Muscle layer of duodenum (tissue), 2 donors: ENCODE results near the gene ATF5.
"Not testable (repeated sequence)": the region's sequence is repeated elsewhere in the genome, so short reads cannot be mapped to it uniquely, and the experiment has no call there.

Experiments
- H3K27ac ChIP-seq: one replicate; pipeline ENCODE4 v1.7.0; 2013; ENCODE audit warnings: mild to moderate bottlenecking, low read length
- H3K27me3 ChIP-seq: one replicate; pipeline ENCODE4 v1.7.0; 2013; ENCODE audit warnings: low read depth, mild to moderate bottlenecking, control low read depth, low read length
- H3K36me3 ChIP-seq, 2 donors: one replicate each; pipeline ENCODE4 v1.7.0; 2013; ENCODE audit warnings: low read length in 2 of 2, control low read depth in 1 of 2, mild to moderate bottlenecking in 1 of 2; ENCODE audit not compliant: insufficient read depth in 2 of 2, control insufficient read depth in 1 of 2
- H3K4me1 ChIP-seq, 2 donors: one replicate each; pipeline ENCODE4 v1.7.0; 2013; ENCODE audit warnings: low read length in 2 of 2, mild to moderate bottlenecking in 2 of 2, control low read depth in 1 of 2, moderate library complexity in 1 of 2; ENCODE audit not compliant: insufficient read depth in 2 of 2, control insufficient read depth in 1 of 2
- H3K4me3 ChIP-seq, 2 donors: one replicate each; pipeline ENCODE4 v1.7.0; 2013; ENCODE audit warnings: low read length in 2 of 2, low read depth in 1 of 2, mild to moderate bottlenecking in 1 of 2
- H3K9me3 ChIP-seq, 2 donors: one replicate each; pipeline ENCODE4 v1.7.0; 2013; ENCODE audit warnings: low read length in 2 of 2, control low read depth in 1 of 2, mild to moderate bottlenecking in 1 of 2; ENCODE audit not compliant: control insufficient read depth in 1 of 2
- donor health status: healthy.

The ATF5 gene

DNA sequence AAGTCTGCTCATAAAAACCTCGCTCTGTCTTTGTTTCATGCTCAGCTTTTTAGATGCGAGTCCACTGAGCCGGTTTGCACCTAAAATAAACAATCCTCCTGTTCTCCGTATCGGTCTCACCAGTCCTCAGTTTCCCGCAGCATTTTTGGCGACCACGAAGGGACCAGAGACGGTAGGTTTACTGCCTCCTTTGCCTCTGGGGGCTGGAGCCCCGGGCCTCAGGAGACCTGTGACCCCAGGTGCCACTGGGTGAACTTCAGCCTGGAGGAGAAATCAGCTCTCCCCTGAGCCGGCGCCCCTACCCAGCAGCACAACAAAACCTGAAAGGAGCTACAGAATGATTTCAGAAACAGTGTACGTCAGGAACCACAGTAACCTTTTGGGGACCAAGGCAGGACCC is 23.9 kb downstream of the ATF5 start:
- Histone ChIP-seq H3K9me3 (no peaks in the 10 kb centered on the region), H3K27ac (no peak overlapping the region), H3K36me3 (no peaks in the 10 kb centered on the region), H3K4me3 (no peak overlapping the region), H3K27me3 (no peaks in the 10 kb centered on the region), H3K4me1 (peaks cover 9 to 28% of the 10 kb centered on the region in 2 donors)

DNA sequence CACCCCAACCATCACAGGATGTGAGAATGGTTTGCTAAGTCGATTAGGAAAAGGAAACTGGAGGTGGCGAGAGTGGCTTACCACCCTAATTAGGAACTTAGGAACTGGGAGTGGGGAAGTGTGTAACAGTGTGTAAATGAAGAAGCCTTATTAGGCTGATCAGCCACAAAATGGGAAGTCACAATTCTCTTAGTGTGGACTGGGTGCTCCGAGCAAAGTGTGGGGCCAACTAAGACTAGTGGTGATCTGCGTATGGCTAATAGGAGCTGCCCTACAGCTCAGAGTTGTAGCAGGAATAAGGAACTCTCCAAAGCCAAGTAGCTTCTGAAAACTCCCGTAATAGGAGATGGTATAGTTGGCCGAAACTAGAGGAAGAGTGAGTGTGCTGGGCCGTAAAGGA is 24.4 kb downstream of the ATF5 start:
- Histone ChIP-seq H3K4me3 (no peak overlapping the region), H3K9me3 (no peaks in the 10 kb centered on the region), H3K4me1 (peaks cover 9 to 28% of the 10 kb centered on the region in 2 donors), H3K36me3 (no peaks in the 10 kb centered on the region), H3K27ac (no peak overlapping the region), H3K27me3 (no peaks in the 10 kb centered on the region)

DNA sequence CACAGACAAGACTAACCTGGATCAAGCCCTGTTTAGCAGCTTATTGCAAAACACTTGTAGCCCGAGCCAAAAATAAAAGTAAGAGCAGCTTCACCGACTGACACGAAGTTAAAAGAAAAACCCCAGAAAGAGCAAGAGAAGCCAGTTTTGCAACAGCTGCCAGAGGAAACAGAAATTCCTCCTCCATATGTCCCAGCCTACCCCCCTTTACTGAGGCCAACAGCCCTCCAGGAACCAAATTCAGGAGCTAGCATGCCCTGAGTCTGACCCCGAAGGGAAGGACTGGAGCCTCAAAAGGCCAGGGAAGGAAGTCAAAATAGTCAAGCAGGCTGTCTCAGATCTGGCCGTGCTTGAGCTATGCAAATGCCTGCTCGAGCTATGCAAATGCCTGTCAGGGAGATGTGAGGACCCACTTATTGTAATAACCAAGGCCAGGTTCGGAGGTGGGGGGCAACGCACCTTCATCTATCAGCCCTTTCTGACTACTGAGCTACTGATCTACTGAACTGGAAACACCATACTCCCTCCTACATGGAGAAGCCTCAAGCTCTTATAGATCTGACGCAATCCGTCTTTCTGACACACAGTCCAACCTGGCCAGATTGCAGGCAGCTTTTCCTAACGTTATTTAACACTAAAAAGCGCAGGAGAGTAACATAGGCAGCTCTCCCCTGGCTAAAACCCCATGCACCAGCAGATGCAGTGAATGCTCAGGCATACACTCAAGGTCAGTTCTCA is 25.3 kb downstream of the ATF5 start:
- H3K36me3 ChIP-seq, result no peaks in the 10 kb centered on the region
- peaks cover 9 to 28% of the 10 kb centered on the region in 2 donors for H3K4me1 ChIP-seq
- no peak overlapping the region for H3K27ac ChIP-seq
- H3K4me3 ChIP-seq, result peak overlapping the region in 1 of 2 donors; percentile 24
- no peaks in the 10 kb centered on the region for H3K27me3 ChIP-seq
- no peaks in the 10 kb centered on the region for H3K9me3 ChIP-seq

DNA sequence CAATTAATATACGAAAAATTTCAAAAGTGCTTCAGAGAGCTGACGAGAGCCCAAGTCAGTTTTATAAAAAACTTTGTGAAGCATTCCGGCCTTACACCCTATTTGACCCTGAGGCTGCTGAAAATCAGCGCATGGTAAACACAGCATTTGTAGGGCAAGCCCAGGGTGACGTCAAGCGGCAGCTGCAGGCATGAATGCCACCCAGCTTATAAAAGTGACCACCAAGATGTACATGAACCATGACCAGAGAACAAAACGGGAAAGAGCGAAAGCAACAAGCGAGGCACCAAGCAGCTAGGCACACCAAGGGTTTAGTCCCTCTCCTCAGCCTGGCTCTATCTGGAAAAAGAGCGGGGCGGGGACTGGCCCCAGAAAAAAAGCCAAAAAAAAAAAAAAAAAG is 25.9 kb downstream of the ATF5 start:
- H3K4me1 ChIP-seq, result peaks cover 9 to 28% of the 10 kb centered on the region in 2 donors
- H3K27me3 ChIP-seq, result no peaks in the 10 kb centered on the region
- H3K4me3 ChIP-seq, result peak overlapping the region in 1 of 2 donors; percentile 24
- no peaks in the 10 kb centered on the region for H3K36me3 ChIP-seq
- H3K9me3 ChIP-seq, result no peaks in the 10 kb centered on the region
- H3K27ac ChIP-seq, result no peak overlapping the region

DNA sequence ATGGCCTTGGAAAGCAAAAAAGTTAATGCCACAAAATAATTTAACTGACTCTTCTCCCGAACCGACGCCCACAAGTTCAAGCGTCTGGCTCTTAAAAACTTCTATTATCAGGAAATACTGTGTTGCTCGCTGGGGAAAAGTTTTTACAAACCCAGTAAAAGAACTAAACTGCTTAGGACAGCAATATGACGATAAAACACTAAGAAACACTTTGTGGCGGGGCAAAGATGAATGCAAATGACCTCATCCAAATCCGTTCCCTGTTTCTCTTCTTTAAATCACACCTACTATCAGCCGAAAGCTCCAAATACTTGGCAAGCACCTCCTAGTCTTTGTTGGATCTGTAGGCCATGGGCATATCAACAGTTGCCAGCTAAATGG is 27.1 kb downstream of the ATF5 start:
- Histone ChIP-seq H3K4me3 (no peak overlapping the region), H3K27ac (no peak overlapping the region), H3K4me1 (peaks cover 9 to 28% of the 10 kb centered on the region in 2 donors), H3K9me3 (no peaks in the 10 kb centered on the region), H3K36me3 (no peaks in the 10 kb centered on the region), H3K27me3 (no peaks in the 10 kb centered on the region)

DNA sequence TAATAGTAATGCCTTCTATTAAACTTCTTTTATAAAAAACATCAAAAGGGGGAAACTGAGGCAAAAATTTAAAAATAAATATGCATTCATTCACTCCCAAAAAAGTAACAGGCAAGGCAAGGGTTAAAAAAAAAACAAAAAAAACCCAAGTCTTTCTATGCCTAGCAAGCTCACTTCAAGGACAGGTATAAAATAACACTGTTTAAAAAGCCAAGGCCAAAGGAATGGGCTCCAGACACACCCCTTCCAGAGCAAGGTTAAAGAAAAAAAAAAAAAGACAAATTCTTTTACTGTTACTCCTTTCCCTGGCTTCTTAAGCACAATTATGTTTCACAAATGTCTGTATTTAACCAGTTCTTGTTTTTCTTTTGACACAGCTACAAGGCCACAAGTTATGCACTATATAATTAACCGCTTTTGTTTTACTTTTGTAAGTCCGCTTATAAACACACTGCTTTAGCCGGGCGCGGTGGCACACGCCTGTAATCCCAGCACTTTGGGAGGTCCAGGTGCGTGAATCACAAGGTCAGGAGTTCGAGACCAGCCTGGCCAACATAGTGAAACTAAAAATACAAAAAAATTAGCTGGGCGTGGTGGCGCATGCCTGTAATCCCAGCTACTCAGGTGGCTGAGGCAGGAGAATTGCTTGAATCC is 28.4 kb downstream of the ATF5 start:
- Histone ChIP-seq H3K9me3 (no peaks in the 10 kb centered on the region), H3K27ac (no peak overlapping the region), H3K4me1 (peaks cover 9 to 26% of the 10 kb centered on the region in 2 donors), H3K36me3 (no peaks in the 10 kb centered on the region), H3K27me3 (no peaks in the 10 kb centered on the region), H3K4me3 (no peak overlapping the region)

DNA sequence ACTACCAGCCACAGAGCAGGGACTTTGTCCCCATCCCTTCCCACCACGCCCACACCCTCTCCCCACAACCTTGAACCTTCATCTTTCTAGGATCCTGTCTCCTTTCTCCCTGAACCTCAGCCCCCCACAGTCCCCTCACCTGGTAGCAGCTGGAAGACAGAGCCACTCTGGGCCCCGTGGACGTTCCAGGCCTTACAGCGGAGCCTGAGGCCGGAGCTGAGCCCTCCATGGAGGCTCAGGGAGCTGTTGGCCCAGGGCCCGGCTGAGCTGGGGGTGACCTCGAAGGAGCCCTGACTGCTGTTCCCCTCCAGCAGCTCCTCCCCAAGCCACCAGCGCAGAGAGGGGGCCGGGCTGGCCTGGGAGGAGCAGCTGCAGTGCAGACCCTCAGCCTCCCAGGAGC is 29.1 kb downstream of the ATF5 start:
- H3K9me3 ChIP-seq, H3K27ac ChIP-seq, H3K27me3 ChIP-seq, H3K36me3 ChIP-seq, H3K4me3 ChIP-seq: not testable (repeated sequence)
- peaks cover 9 to 21% of the 10 kb centered on the region in 2 donors for H3K4me1 ChIP-seq

DNA sequence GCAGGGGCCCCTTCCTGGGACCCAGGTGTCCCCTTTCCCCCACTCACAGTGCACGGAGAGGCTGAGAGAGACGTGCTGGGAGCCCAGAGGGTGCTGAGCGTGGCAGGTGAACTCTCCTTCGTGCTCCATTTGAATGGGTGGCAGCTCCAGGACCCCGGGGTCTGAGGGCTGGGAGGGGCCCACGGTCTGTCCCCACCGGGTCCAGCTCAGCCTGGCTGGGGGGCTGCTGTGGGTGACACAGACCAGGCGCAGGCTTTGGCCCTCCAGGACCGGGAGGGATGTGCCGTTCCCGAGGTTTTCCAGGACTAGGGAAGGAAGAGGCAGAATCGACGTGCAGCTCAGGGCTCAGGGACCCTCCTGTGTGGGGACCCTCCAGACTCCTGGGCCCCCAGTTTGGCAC is 29.6 kb downstream of the ATF5 start:
- H3K4me3 ChIP-seq, result not testable (repeated sequence)
- H3K4me1 ChIP-seq, result peaks cover 9 to 17% of the 10 kb centered on the region in 2 donors

DNA sequence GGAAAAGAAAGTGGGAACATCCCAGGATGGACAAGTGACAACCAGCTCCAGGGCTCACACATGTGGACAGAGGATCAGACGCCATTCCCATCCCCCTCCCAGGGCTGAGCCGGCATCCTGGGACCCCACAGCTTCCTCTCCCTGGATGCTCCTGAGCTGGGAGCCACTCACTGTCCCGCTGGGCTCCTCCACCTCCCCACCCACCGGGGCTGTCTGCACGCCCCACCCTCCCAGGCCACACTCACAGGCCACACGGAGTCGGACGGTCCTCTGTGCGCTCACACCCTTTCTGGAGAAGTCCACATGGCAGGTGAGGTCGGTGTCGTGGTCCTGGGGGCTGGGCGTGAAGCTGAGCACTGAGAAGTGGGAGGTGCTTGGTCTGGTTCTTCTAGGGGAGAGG is 30.9 kb downstream of the ATF5 start:
- not testable (repeated sequence) for H3K4me1 ChIP-seq, H3K4me3 ChIP-seq, H3K27ac ChIP-seq, H3K27me3 ChIP-seq, H3K36me3 ChIP-seq, H3K9me3 ChIP-seq

More for the DNA sequence above, 29.6 kb downstream of the ATF5 start:
- H3K27ac ChIP-seq, H3K27me3 ChIP-seq, H3K36me3 ChIP-seq, H3K9me3 ChIP-seq: not testable (repeated sequence)

- H3K27ac ChIP-seq, H3K9me3 ChIP-seq, H3K4me3 ChIP-seq, H3K36me3 ChIP-seq, H3K4me1 ChIP-seq, H3K27me3 ChIP-seq: not testable (repeated sequence)
These were observed 32.0 kb downstream of the ATF5 start, which contains the start of gene SIGLEC11 for GRCh38 chr19:49960980-49961379. Gene SIGLEC11, minus strand, starts transcription at chr19:49961172. Its CDS starts 91 bp downstream, at chr19:49961081.

GRCh38 chr19:49968279-49968922 is 39.4 kb downstream of the ATF5 start:
- no peaks in the 10 kb centered on the region for H3K4me1 ChIP-seq
- no peak overlapping the region for H3K27ac ChIP-seq
- no peaks in the 10 kb centered on the region for H3K9me3 ChIP-seq
- no peaks in the 10 kb centered on the region for H3K27me3 ChIP-seq
- no peak overlapping the region for H3K4me3 ChIP-seq
- H3K36me3 ChIP-seq, result no peaks in the 10 kb centered on the region
